Thyroid gland (tissue), 4 donors: ENCODE data around the gene ALOX15B.

ENCODE experiments used
- CTCF ChIP-seq, 6 experiments: fragments of 200-600 bp in 3 of 6; fragments of 450-650 bp in 3 of 6; sonication (generic) in 3 of 6; IDR thresholded peaks; one replicate each; pipeline ENCODE4 v1.5.1; 2016 to 2019; ENCODE audit warnings: antibody characterized with exemption in 6 of 6, mild to moderate bottlenecking in 2 of 6, inconsistent platforms in 1 of 6, moderate library complexity in 1 of 6
- POLR2A ChIP-seq, 2 donors: fragments of 450-650 bp; IDR thresholded peaks; one replicate each; pipeline ENCODE4 v1.6.1; 2017; ENCODE audit warnings: antibody characterized with exemption in 2 of 2, mild to moderate bottlenecking in 2 of 2, moderate library complexity in 1 of 2

- no peak for TF ChIP-seq POLR2A (IDR thresholded peaks at IDR 0.05)
- TF ChIP-seq CTCF (IDR thresholded peaks at IDR 0.05), result no peak
Observed at GRCh38 chr17:8063761-8064534, 25.1 kb downstream of the ALOX15B start.
